Measurements from ENCODE around the gene SIM1.

- TF ChIP-seq GATA2 (IDR thresholded peaks at IDR 0.05; ENCODE audit: low read depth, low read length) (no peak), GATA3 (IDR thresholded peaks at IDR 0.05; ENCODE audit: low read depth, low read length) (no peak)
These were observed 44.0 kb downstream of the SIM1 start for GRCh38 chr6:100420711-100421110.

Data from SH-SY5Y (cell line).